Effector CD8-positive, alpha-beta T cell (primary cell): ENCODE measurements around the gene CYP24A1.

Experiments used
- DNase-seq: peaks from one replicate; lab custom pipeline; 2025; lab: John Stamatoyannopoulos, UW

CYP24A1 gene

GRCh38 chr20:54174457-54175175 lies 830 bp upstream of the CYP24A1 start:
- no peak for DNase-seq

GRCh38 chr20:54172856-54173652 lies 732 bp downstream of the CYP24A1 start:
- DNase-seq: no peak

GRCh38 chr20:54172532-54172855 lies 1.3 kb downstream of the CYP24A1 start:
- no peak for DNase-seq

- no peak for DNase-seq
Measured at GRCh38 chr20:54170963-54171362, 2.8 kb downstream of the CYP24A1 start.

GRCh38 chr20:54170026-54170471 lies 3.7 kb downstream of the CYP24A1 start:
- DNase-seq: no peak

GRCh38 chr20:54168961-54169862 lies 4.6 kb downstream of the CYP24A1 start:
- DNase-seq: no peak

- DNase-seq: no peak
Measured at GRCh38 chr20:54167909-54168872, 5.6 kb downstream of the CYP24A1 start.

GRCh38 chr20:54166987-54167662 lies 6.7 kb downstream of the CYP24A1 start:
- DNase-seq: no peak

- no peak for DNase-seq
Measured at GRCh38 chr20:54165803-54166202, 8.0 kb downstream of the CYP24A1 start.

- no peak for DNase-seq
Measured at GRCh38 chr20:54165014-54165413, 8.8 kb downstream of the CYP24A1 start.

GRCh38 chr20:54163402-54163801 lies 10.4 kb downstream of the CYP24A1 start:
- DNase-seq: no peak

GRCh38 chr20:54162378-54163009 lies 11.3 kb downstream of the CYP24A1 start:
- DNase-seq: no peak

- DNase-seq: no peak
Measured at GRCh38 chr20:54161821-54162149, 12.0 kb downstream of the CYP24A1 start.

- no peak for DNase-seq
Measured at GRCh38 chr20:54161008-54161820, 12.6 kb downstream of the CYP24A1 start.

- DNase-seq: no peak
Measured at GRCh38 chr20:54160065-54161007, 13.4 kb downstream of the CYP24A1 start.

- no peak for DNase-seq
Measured at GRCh38 chr20:54158856-54159418, 14.8 kb downstream of the CYP24A1 start.

GRCh38 chr20:54158226-54158625 lies 15.6 kb downstream of the CYP24A1 start:
- no peak for DNase-seq
